Sigmoid colon (tissue), 4 donors: Measurements from ENCODE around the gene PCDHA13.

Experiments used
- EP300 ChIP-seq, 4 donors: sonication (generic); formaldehyde crosslinking; IDR thresholded peaks; one replicate each; pipeline ENCODE4 v1.6.1; 2017; ENCODE audit warnings: antibody characterized with exemption in 4 of 4
- POLR2A ChIP-seq, 2 donors: fragments of 450-650 bp; IDR thresholded peaks; one replicate each; pipeline ENCODE4 v1.6.1; 2016; ENCODE audit warnings: antibody characterized with exemption in 2 of 2, mild to moderate bottlenecking in 2 of 2, moderate library complexity in 2 of 2
- POLR2AphosphoS5 ChIP-seq, 4 donors: sonication (generic); formaldehyde crosslinking; IDR thresholded peaks; one replicate each; pipeline ENCODE4 v1.6.1; 2017; ENCODE audit warnings: antibody characterized with exemption in 4 of 4
- TF ChIP-seq, protein P1 (sequence below), 4 experiments: fragments of 450-650 bp in 3 of 4; fragments of 200-600 bp in 1 of 4; IDR thresholded peaks; one replicate each; pipeline ENCODE4 v1.5.1; 2016 to 2019; ENCODE audit warnings: antibody characterized with exemption in 4 of 4, mild to moderate bottlenecking in 3 of 4, moderate library complexity in 2 of 4

DNA sequence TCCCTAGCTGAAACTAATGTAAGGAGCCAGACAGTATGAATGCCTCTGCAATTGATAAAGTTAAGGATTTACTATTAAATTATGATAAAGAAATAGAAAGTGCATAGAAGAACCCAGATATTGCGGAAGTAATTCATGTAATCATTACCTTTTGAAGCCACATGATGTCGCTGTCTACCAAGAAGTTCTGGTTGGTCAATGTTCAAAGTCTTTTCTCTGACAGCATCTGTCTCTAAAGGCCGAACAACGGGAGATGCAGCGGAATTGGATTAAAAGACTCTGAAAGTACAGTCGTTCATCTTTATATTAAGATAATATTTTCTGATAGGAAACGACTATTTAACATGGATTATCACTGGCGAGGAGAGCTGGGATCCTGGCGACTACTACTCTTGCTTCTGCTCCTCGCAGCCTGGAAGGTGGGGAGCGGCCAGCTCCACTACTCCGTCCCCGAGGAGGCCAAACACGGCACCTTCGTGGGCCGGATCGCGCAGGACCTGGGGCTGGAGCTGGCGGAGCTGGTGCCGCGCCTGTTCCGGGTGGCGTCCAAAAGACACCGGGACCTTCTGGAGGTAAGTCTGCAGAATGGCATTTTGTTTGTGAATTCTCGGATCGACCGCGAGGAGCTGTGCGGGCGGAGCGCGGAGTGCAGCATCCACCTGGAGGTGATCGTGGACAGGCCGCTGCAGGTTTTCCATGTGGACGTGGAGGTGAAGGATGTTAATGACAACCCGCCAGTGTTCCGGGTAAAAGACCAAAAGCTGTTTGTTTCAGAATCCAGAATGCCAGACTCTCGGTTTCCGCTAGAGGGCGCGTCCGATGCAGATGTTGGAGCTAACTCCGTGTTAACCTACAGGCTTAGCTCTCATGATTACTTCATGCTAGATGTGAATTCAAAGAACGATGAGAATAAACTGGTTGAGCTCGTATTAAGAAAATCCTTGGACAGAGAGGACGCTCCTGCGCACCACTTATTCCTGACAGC is 40.7 kb upstream of the PCDHA13 start, which contains the start of gene PCDHA8:
- TF ChIP-seq, protein P1, sequence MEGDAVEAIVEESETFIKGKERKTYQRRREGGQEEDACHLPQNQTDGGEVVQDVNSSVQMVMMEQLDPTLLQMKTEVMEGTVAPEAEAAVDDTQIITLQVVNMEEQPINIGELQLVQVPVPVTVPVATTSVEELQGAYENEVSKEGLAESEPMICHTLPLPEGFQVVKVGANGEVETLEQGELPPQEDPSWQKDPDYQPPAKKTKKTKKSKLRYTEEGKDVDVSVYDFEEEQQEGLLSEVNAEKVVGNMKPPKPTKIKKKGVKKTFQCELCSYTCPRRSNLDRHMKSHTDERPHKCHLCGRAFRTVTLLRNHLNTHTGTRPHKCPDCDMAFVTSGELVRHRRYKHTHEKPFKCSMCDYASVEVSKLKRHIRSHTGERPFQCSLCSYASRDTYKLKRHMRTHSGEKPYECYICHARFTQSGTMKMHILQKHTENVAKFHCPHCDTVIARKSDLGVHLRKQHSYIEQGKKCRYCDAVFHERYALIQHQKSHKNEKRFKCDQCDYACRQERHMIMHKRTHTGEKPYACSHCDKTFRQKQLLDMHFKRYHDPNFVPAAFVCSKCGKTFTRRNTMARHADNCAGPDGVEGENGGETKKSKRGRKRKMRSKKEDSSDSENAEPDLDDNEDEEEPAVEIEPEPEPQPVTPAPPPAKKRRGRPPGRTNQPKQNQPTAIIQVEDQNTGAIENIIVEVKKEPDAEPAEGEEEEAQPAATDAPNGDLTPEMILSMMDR (IDR thresholded peaks at IDR 0.05): no peak
- no peak for TF ChIP-seq POLR2A (IDR thresholded peaks at IDR 0.05)
- no peak for TF ChIP-seq EP300 (IDR thresholded peaks at IDR 0.05)
- TF ChIP-seq POLR2AphosphoS5 (IDR thresholded peaks at IDR 0.05): no peak
